HFFc6 (cell line): ENCODE measurements around the gene MRTO4. TPM values are rescaled to one million over a fixed set of nuclear protein-coding genes. Genes with fewer than 3 reads are reported as not detected.
"Not testable (repeated sequence)": the region's sequence is repeated elsewhere in the genome, so short reads cannot be mapped to it uniquely, and the experiment has no call there.

Source experiments
- DNase-seq: peaks from one replicate; pipeline ENCODE4 v3.0.0-alpha.2; 2018
- H3K27ac Mint-ChIP-seq: 2 replicates; pipeline ENCODE4 v1.8.0; 2020; ENCODE audit warnings: mild to moderate bottlenecking, mixed read lengths
- H3K27me3 Mint-ChIP-seq: 2 replicates; pipeline ENCODE4 v1.8.0; 2021; ENCODE audit warnings: mild to moderate bottlenecking, moderate library complexity, mixed read lengths; ENCODE audit not compliant: insufficient read depth
- H3K36me3 Mint-ChIP-seq: 2 replicates; pipeline ENCODE4 v1.8.0; 2021; ENCODE audit warnings: low read depth, mixed read lengths
- H3K4me1 Mint-ChIP-seq: 2 replicates; pipeline ENCODE4 v1.8.0; 2020; ENCODE audit warnings: low read depth, mixed read lengths
- H3K4me3 Mint-ChIP-seq: 2 replicates; pipeline ENCODE4 v1.8.0; 2020; ENCODE audit warnings: mild to moderate bottlenecking, moderate library complexity, mixed read lengths
- H3K9me3 Mint-ChIP-seq: 2 replicates; pipeline ENCODE4 v1.8.0; 2020; ENCODE audit warnings: mild to moderate bottlenecking, mixed read lengths
- total RNA-seq, 6 experiments: library from RNA; stranded (reverse); fragmentation: NEBNext Ultra II Directional; extraction: Animal tissue kit (Norgen Biotek cat#: 25700); gene quantifications; 2 replicates in 1 of 6; 3 replicates in 5 of 6; pipeline ENCODE4 v1.2.3, GENCODE V29; 2021
- TF ChIP-seq, protein P1 (sequence below): fragments of 200-600 bp; sonication (generic); IDR thresholded peaks from 2 replicates; pipeline ENCODE4 v1.5.0; 2021; ENCODE audit warnings: antibody characterized with exemption, mild to moderate bottlenecking

MRTO4 gene
- total RNA-seq, 6 experiments from 2014 or later = 40.0 to 61.9 (median 45.0) TPM

DNA sequence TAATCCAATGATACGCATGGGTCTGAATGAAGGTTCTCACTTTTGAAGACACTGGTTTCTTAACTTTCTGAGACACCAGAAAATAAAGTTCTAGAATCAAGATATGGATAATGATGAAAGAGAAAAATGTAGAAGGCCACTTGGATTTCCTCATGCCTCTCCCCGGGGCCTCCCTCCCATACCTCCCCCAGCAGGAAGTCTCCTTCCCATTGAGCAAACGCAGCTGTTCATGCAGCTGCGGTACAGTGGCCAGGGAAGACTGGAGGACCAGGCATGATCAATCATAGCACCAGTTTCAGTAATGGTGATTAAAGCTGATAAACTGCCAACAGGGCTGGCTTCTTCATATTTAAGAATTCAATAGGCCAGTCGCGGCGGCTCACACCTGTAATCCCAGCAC, 30.6 kb upstream of the MRTO4 start:
- Mint-ChIP-seq H3K27me3 (peaks cover 2% of the 10 kb centered on the region), H3K4me3 (no peak overlapping the region), H3K27ac (no peak overlapping the region), H3K9me3 (no peaks in the 10 kb centered on the region), H3K4me1 (peaks cover 22% of the 10 kb centered on the region), H3K36me3 (peaks cover 54% of the 10 kb centered on the region)
- DNase-seq = no peak
- TF ChIP-seq, protein P1, sequence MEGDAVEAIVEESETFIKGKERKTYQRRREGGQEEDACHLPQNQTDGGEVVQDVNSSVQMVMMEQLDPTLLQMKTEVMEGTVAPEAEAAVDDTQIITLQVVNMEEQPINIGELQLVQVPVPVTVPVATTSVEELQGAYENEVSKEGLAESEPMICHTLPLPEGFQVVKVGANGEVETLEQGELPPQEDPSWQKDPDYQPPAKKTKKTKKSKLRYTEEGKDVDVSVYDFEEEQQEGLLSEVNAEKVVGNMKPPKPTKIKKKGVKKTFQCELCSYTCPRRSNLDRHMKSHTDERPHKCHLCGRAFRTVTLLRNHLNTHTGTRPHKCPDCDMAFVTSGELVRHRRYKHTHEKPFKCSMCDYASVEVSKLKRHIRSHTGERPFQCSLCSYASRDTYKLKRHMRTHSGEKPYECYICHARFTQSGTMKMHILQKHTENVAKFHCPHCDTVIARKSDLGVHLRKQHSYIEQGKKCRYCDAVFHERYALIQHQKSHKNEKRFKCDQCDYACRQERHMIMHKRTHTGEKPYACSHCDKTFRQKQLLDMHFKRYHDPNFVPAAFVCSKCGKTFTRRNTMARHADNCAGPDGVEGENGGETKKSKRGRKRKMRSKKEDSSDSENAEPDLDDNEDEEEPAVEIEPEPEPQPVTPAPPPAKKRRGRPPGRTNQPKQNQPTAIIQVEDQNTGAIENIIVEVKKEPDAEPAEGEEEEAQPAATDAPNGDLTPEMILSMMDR = no peak

DNA sequence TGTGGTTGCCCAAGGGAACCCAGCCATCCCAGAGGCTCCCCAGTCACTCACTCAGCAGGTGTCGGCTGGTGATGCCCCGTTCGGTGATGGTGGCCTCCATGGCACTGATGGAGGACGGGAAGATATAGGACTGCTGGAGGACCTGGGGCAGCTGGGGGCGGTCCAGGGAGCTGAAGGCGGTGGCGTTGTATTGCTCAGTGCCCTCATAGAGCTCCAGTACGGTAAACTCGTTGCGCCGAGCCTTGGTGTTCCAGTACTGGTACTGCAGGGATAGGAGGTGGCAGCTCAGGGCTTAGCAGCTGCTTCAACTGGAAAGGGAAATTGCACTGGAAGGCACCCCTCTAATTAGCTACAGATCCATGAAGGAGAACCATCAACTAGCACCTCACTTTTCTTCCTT, 29.0 kb upstream of the MRTO4 start:
- Mint-ChIP-seq H3K4me1 (peaks cover 22% of the 10 kb centered on the region), H3K27ac (no peak overlapping the region)

GRCh38 chr1:19222979-19223824, 28.4 kb upstream of the MRTO4 start:
- Mint-ChIP-seq H3K4me1 (peaks cover 22% of the 10 kb centered on the region), H3K9me3 (no peaks in the 10 kb centered on the region), H3K27me3 (peaks cover 2% of the 10 kb centered on the region), H3K36me3 (peaks cover 45% of the 10 kb centered on the region), H3K4me3 (no peak overlapping the region), H3K27ac (no peak overlapping the region)
- TF ChIP-seq, protein P1 = no peak
- peak; percentile 51 for DNase-seq

More for the DNA sequence above, 29.0 kb upstream of the MRTO4 start:
- H3K36me3 Mint-ChIP-seq = peaks cover 50% of the 10 kb centered on the region
- peaks cover 2% of the 10 kb centered on the region for H3K27me3 Mint-ChIP-seq
- DNase-seq = no peak
- no peaks in the 10 kb centered on the region for H3K9me3 Mint-ChIP-seq
- no peak overlapping the region for H3K4me3 Mint-ChIP-seq
- TF ChIP-seq, protein P1 = no peak

DNA sequence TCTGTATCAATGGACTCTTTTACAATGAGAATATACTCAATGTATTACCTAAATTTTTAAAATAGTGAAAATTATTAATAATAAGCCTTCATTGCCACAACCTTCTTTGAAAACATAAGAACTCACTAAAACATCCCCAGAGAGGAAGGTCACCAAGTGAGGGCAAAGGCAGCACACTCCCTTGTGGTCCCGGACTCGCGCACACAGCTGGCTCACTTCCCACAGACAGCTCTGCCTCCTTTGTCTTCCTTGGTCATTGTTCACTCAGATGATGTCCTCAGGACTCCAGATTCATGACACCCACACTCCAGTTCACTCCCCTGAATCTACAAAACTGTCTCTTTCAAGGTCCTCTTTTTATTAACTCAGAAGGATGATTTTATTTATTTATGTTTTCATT, 22.4 kb upstream of the MRTO4 start:
- H3K27ac Mint-ChIP-seq = no peak overlapping the region
- TF ChIP-seq, protein P1 = no peak
- H3K27me3 Mint-ChIP-seq = peaks cover 2% of the 10 kb centered on the region
- H3K4me3 Mint-ChIP-seq = no peak overlapping the region
- DNase-seq = no peak
- H3K36me3 Mint-ChIP-seq = peaks cover 32% of the 10 kb centered on the region
- H3K4me1 Mint-ChIP-seq = peaks cover 6% of the 10 kb centered on the region
- no peaks in the 10 kb centered on the region for H3K9me3 Mint-ChIP-seq

GRCh38 chr1:19229828-19230325, 21.7 kb upstream of the MRTO4 start:
- H3K27me3 Mint-ChIP-seq = peaks cover 2% of the 10 kb centered on the region
- no peaks in the 10 kb centered on the region for H3K9me3 Mint-ChIP-seq
- H3K27ac Mint-ChIP-seq = peak overlapping the region; percentile 31; the same call in 1 of the 2 replicates
- H3K36me3 Mint-ChIP-seq = peaks cover 26% of the 10 kb centered on the region
- no peaks in the 10 kb centered on the region; the same call in 1 of the 2 replicates for H3K4me1 Mint-ChIP-seq
- H3K4me3 Mint-ChIP-seq = no peak overlapping the region
- TF ChIP-seq, protein P1 = no peak
- no peak for DNase-seq

DNA sequence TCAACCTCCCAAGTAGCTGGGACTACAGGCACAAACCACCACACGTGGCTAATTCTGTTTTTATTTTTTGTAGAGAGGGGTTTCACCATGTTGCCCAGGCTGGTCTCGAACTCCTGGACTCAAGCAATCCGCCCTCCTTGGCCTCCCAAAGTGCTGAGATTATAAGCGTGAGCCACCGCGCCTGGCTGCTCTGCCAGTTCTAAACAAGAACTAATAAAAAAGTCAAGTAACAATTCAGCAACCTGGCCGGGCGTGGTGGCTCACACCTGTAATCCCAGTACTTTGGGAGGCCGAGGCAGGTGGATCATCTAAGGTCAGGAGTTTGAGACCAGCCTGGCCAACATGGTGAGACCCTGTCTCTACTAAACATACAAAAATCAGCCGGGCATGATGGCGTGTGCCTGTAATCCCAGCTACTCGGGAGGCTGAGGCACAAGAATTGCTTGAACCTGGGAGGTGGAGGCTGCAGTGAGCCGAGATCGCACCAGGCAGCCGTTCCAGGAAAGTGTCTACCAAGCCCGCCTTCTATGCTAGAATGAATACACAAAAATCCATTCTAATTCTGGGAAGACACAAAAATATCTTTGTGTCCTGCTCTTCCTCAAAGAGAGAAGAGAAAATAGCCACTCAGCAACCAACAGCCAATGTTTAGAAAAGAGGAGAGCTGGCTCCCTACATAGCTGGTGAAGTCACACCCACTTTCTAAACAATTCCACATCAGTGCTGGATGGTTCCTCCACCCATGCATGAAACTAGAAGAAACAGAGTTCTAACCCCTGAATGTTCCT, 19.7 kb upstream of the MRTO4 start:
- not testable (repeated sequence) for H3K9me3 Mint-ChIP-seq, H3K4me1 Mint-ChIP-seq, H3K27ac Mint-ChIP-seq, DNase-seq, H3K27me3 Mint-ChIP-seq, H3K4me3 Mint-ChIP-seq
- H3K36me3 Mint-ChIP-seq = peaks cover 21% of the 10 kb centered on the region
